Progenitor cell of endocrine pancreas (in vitro differentiated cells): ENCODE data around the gene C10orf105. TPM values are rescaled to one million over a fixed set of nuclear protein-coding genes. Genes with fewer than 3 reads are reported as not detected.

Experiments
- DNase-seq: peaks from one replicate; pipeline ENCODE4 v3.0.0; 2021; ENCODE audit warnings: low spot score; ENCODE audit not compliant: unreplicated experiment
- H3K27ac Mint-ChIP-seq: 2 replicates; pipeline ENCODE4 v1.8.0; 2021; ENCODE audit warnings: mild to moderate bottlenecking, moderate library complexity, mixed read lengths
- H3K27me3 Mint-ChIP-seq: 2 replicates; pipeline ENCODE4 v1.8.0; 2021; ENCODE audit warnings: mixed read lengths
- H3K36me3 Mint-ChIP-seq: 2 replicates; pipeline ENCODE4 v1.8.0; 2022; ENCODE audit warnings: mixed read lengths; ENCODE audit not compliant: insufficient read depth
- H3K4me1 Mint-ChIP-seq: 2 replicates; pipeline ENCODE4 v1.8.0; 2021; ENCODE audit warnings: low read depth, mixed read lengths
- H3K4me3 Mint-ChIP-seq: 2 replicates; pipeline ENCODE4 v1.8.0; 2021; ENCODE audit warnings: low read depth, mild to moderate bottlenecking, moderate library complexity, mixed read lengths
- H3K9me3 Mint-ChIP-seq: 2 replicates; pipeline ENCODE4 v1.8.0; 2021; ENCODE audit warnings: low read depth, mixed read lengths
- CTCF ChIP-seq: fragments of 200-600 bp; sonication (generic); IDR thresholded peaks from one replicate; pipeline ENCODE4 v1.5.0; 2021; ENCODE audit warnings: antibody characterized with exemption, mild to moderate bottlenecking; ENCODE audit not compliant: unreplicated experiment
- total RNA-seq: library from RNA; stranded (reverse); gene quantifications from 2 replicates; pipeline ENCODE4 v1.2.1, GENCODE V29; 2021

Gene C10orf105
- total RNA-seq, 1 donor from 2014 or later = not detected

- no peak overlapping the region for H3K4me3 Mint-ChIP-seq
- H3K27ac Mint-ChIP-seq = no peak overlapping the region
- DNase-seq = no peak
These were observed 30.7 kb upstream of the C10orf105 start for GRCh38 chr10:71750124-71750841.

GRCh38 chr10:71749396-71749795 is 29.8 kb upstream of the C10orf105 start:
- no peaks in the 10 kb centered on the region for H3K9me3 Mint-ChIP-seq
- peaks cover 35% of the 10 kb centered on the region for H3K4me1 Mint-ChIP-seq
- no peak overlapping the region for H3K4me3 Mint-ChIP-seq
- TF ChIP-seq CTCF = no peak
- no peaks in the 10 kb centered on the region for H3K27me3 Mint-ChIP-seq
- no peak overlapping the region for H3K27ac Mint-ChIP-seq
- no peak for DNase-seq
- H3K36me3 Mint-ChIP-seq = no peaks in the 10 kb centered on the region

More at GRCh38 chr10:71750124-71750841, 30.7 kb upstream of the C10orf105 start:
- TF ChIP-seq CTCF = no peak
- no peaks in the 10 kb centered on the region for H3K9me3 Mint-ChIP-seq
- H3K27me3 Mint-ChIP-seq = no peaks in the 10 kb centered on the region
- peaks cover 35% of the 10 kb centered on the region for H3K4me1 Mint-ChIP-seq
- no peaks in the 10 kb centered on the region for H3K36me3 Mint-ChIP-seq

GRCh38 chr10:71748671-71749191 is 29.2 kb upstream of the C10orf105 start:
- Mint-ChIP-seq H3K4me3 (no peak overlapping the region), H3K36me3 (no peaks in the 10 kb centered on the region), H3K9me3 (no peaks in the 10 kb centered on the region), H3K4me1 (peaks cover 32% of the 10 kb centered on the region), H3K27me3 (no peaks in the 10 kb centered on the region), H3K27ac (no peak overlapping the region)
- no peak for TF ChIP-seq CTCF
- DNase-seq = no peak

GRCh38 chr10:71747551-71748523 is 28.3 kb upstream of the C10orf105 start:
- Mint-ChIP-seq H3K27ac (peak overlapping the region; percentile 20), H3K27me3 (no peaks in the 10 kb centered on the region), H3K36me3 (no peaks in the 10 kb centered on the region), H3K9me3 (no peaks in the 10 kb centered on the region), H3K4me3 (no peak overlapping the region), H3K4me1 (peaks cover 23% of the 10 kb centered on the region)
- no peak for TF ChIP-seq CTCF
- no peak for DNase-seq

- Mint-ChIP-seq H3K27me3 (no peaks in the 10 kb centered on the region), H3K9me3 (no peaks in the 10 kb centered on the region), H3K4me1 (peaks cover 19% of the 10 kb centered on the region), H3K27ac (peak overlapping the region; percentile 86), H3K4me3 (no peak overlapping the region), H3K36me3 (no peaks in the 10 kb centered on the region)
- peak; percentile 4 for TF ChIP-seq CTCF
- no peak for DNase-seq
These were observed 27.5 kb upstream of the C10orf105 start for GRCh38 chr10:71747039-71747531.
